Gastroesophageal sphincter (tissue), 4 donors: ENCODE data around the gene PSORS1C2. TPM values are rescaled to one million over a fixed set of nuclear protein-coding genes. Genes with fewer than 3 reads are reported as not detected.

Experiments
- ATAC-seq: fragments of 150-250 bp; one replicate; pipeline ENCODE4 v1.9.1; 2016; ENCODE audit warnings: mild to moderate bottlenecking, moderate library complexity
- H3K27ac ChIP-seq, 4 donors: fragments of 200-600 bp; sonication (generic) in 3 of 4; 1 replicate in 3 of 4; 2 replicates in 1 of 4; pipeline ENCODE4 v1.5.1; 2016 to 2019
- H3K27me3 ChIP-seq: fragments of 200-600 bp; sonication (generic); one replicate; pipeline ENCODE4 v1.5.1; 2019
- H3K36me3 ChIP-seq, 2 donors: fragments of 200-600 bp; sonication (generic); one replicate each; pipeline ENCODE4 v1.5.1; 2019; ENCODE audit warnings: control low read depth in 1 of 2
- H3K4me1 ChIP-seq, 3 donors: fragments of 200-600 bp; sonication (generic); 1 replicate in 2 of 3; 2 replicates in 1 of 3; pipeline ENCODE4 v1.5.1; 2016 to 2019; ENCODE audit warnings: control low read depth in 2 of 3
- H3K4me3 ChIP-seq, 2 donors: fragments of 200-600 bp; sonication (generic); one replicate each; pipeline ENCODE4 v1.5.1; 2019; ENCODE audit warnings: mild to moderate bottlenecking in 1 of 2, moderate library complexity in 1 of 2
- H3K9me3 ChIP-seq, 3 donors: fragments of 200-600 bp; sonication (generic); one replicate each; pipeline ENCODE4 v1.5.1; 2017 to 2019; ENCODE audit warnings: control low read depth in 2 of 3
- EP300 ChIP-seq: sonication (generic); formaldehyde crosslinking; IDR thresholded peaks from one replicate; pipeline ENCODE4 v1.6.1; 2017; ENCODE audit warnings: antibody characterized with exemption, mild to moderate bottlenecking
- POLR2A ChIP-seq, 2 donors: fragments of 450-650 bp; IDR thresholded peaks; one replicate each; pipeline ENCODE4 v1.6.1; 2017; ENCODE audit warnings: antibody characterized with exemption in 2 of 2, mild to moderate bottlenecking in 2 of 2, moderate library complexity in 1 of 2
- POLR2AphosphoS5 ChIP-seq: sonication (generic); formaldehyde crosslinking; IDR thresholded peaks from one replicate; pipeline ENCODE4 v1.6.1; 2017; ENCODE audit warnings: antibody characterized with exemption
- WGBS, 2 donors: methylation state at CpG; one replicate each; pipeline ENCODE4 v1.1.5; 2018; ENCODE audit warnings: low coverage in 1 of 2; 5-methylcytosine and 5-hydroxymethylcytosine counted together
- total RNA-seq, 4 donors: library from RNA; depleted of rRNA; stranded (reverse); fragments of >200 nt; gene quantifications; one replicate each; pipeline ENCODE4 v1.1.0, GENCODE V29; 2016
- TF ChIP-seq, protein P1 (sequence below), 4 experiments: fragments of 200-600 bp in 2 of 4; fragments of 450-650 bp in 2 of 4; sonication (generic) in 1 of 4; IDR thresholded peaks; one replicate each; pipeline ENCODE4 v1.5.1; 2017 to 2019; ENCODE audit warnings: antibody characterized with exemption in 4 of 4, mild to moderate bottlenecking in 2 of 4, moderate library complexity in 2 of 4

The PSORS1C2 gene
- total RNA-seq, 4 donors from 2014 or later = not detected

DNA sequence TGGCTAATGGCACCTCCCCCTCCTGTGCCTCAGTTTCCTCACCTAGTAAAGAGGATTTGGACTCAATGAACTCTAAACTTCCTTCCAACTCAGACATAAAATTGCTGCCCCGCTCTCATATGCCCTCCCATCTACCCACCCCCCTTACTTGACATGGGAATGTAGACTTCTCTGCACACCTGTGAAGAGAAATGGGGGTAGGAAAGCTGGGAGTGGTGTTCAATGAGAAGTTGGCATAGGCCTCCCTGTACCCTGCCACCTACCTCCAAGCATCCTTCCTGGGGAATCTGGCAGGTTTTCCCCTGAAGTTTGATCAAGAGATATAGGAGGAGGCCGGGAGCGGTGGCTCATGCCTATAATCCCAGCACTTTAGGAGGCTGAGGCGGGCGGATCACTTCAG, 35.5 kb upstream of the PSORS1C2 start:
- 90% methylated on average over 2 of the region's 5 CpGs; no CpG with 5 or more reads in 1 of the 2 donors for WGBS, 2 donors
- H3K4me1 ChIP-seq = no peaks in the 10 kb centered on the region

DNA sequence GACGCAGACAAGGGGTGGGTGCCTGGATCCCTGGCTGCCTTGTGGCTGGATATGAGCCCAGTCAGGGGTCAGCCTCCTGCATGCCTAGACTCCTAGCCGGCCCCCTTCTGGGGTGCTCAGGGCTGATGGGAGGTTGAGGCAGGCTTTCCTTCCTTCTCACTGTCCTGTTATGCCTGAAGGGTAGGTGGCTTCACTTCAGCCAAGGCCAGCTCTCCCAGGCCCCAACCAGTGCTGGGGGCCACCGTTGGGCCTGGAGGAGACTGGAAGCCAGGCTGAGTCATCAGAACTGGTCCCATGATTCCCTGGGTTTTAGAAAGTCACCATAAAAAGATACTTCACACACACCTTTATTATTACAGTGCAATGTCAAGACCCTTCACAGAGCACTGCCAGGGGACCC, 34.5 kb upstream of the PSORS1C2 start:
- no peaks in the 10 kb centered on the region for H3K36me3 ChIP-seq
- no peak overlapping the region for H3K27ac ChIP-seq
- no peak for TF ChIP-seq POLR2AphosphoS5
- no peak for TF ChIP-seq EP300
- no peak for TF ChIP-seq POLR2A (IDR thresholded peaks at IDR 0.05)
- TF ChIP-seq, protein P1, sequence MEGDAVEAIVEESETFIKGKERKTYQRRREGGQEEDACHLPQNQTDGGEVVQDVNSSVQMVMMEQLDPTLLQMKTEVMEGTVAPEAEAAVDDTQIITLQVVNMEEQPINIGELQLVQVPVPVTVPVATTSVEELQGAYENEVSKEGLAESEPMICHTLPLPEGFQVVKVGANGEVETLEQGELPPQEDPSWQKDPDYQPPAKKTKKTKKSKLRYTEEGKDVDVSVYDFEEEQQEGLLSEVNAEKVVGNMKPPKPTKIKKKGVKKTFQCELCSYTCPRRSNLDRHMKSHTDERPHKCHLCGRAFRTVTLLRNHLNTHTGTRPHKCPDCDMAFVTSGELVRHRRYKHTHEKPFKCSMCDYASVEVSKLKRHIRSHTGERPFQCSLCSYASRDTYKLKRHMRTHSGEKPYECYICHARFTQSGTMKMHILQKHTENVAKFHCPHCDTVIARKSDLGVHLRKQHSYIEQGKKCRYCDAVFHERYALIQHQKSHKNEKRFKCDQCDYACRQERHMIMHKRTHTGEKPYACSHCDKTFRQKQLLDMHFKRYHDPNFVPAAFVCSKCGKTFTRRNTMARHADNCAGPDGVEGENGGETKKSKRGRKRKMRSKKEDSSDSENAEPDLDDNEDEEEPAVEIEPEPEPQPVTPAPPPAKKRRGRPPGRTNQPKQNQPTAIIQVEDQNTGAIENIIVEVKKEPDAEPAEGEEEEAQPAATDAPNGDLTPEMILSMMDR (IDR thresholded peaks at IDR 0.05) = no peak
- no peaks in the 10 kb centered on the region for H3K4me1 ChIP-seq
- H3K4me3 ChIP-seq = no peak overlapping the region
- no CpG with 5 or more reads among the region's 3 CpGs for WGBS, 2 donors
- ATAC-seq = no peak
- peaks cover 12% of the 10 kb centered on the region for H3K27me3 ChIP-seq
- no peaks in the 10 kb centered on the region for H3K9me3 ChIP-seq

More for the DNA sequence above, 35.5 kb upstream of the PSORS1C2 start:
- H3K9me3 ChIP-seq = no peaks in the 10 kb centered on the region
- H3K27ac ChIP-seq = no peak overlapping the region
- H3K4me3 ChIP-seq = no peak overlapping the region
- no peak for TF ChIP-seq POLR2AphosphoS5
- TF ChIP-seq POLR2A (IDR thresholded peaks at IDR 0.05) = no peak
- no peak for TF ChIP-seq EP300
- TF ChIP-seq, protein P1 (IDR thresholded peaks at IDR 0.05) = no peak
- ATAC-seq = no peak
- peaks cover 12% of the 10 kb centered on the region for H3K27me3 ChIP-seq
- H3K36me3 ChIP-seq = no peaks in the 10 kb centered on the region

DNA sequence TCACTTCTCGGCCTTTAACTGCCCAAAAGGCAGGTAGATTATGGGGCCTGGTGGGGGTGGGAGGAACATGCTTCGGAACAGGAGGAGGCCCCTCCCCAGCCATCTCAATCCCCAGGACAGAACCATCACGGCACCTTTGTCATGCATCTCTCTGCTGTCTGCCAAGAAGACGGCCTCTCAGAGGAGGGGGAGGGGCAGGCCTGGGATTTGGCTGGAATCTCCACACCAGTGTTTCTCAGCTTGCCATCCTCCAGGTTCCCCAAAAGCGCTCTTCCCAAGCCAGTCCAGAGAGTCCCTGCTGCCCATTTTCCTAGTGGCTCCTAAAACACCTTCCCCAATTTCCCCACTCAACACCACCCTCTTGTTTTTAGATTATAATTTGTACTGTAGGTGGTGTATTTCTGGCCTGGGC, 34.1 kb upstream of the PSORS1C2 start:
- no peak for ATAC-seq
- no peak for TF ChIP-seq POLR2AphosphoS5
- TF ChIP-seq POLR2A (IDR thresholded peaks at IDR 0.05) = no peak
- TF ChIP-seq, protein P1 (IDR thresholded peaks at IDR 0.05) = no peak
- TF ChIP-seq EP300 = no peak

DNA sequence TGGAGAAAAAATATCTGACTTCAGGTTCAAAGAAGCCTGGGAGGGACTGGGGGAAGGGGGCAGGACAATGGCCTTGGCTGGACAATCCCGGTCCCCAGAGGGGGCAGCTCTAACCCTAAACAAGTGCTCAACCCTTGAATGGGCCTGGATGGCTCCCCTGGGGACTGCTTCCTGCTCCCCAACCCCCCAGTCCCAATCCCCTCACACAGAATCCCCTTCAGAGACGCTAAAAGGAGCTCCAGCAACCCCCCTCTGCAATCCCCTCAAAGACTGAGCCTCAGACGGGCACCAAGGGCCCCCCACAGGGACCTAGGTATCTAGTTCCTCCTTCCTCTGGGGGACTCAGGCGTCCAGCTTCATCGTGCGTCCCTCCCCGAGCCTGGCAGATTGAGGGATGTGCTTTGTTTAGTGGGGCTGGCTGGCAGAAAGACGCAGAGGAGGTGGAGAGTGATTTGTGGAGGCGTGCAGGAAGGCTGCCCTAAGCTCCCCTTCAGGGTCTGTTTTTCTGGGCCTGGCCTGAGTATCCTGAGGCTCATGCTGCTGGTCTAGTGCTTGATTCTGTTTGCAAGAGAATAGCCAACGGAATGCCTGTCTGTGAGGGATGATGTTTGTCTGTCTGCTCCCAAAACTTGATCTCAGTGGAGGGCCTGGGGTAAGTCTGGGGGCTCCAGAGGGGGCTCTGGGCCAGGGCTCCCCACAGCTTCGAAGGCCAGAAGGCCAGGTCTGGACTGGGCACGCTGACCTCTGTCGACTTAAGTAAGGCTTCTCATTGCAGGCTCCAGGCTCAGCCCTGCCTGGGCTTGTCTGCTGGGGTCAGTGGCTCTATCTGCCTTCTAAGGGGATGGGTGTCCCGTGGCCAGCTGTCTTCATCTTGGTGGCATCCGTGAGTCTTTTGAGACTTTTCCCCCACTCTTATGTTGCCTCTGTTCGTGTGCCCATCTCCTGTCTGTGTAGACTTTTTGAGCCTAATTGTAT, 33.4 kb upstream of the PSORS1C2 start:
- H3K4me3 ChIP-seq = no peak overlapping the region
- H3K4me1 ChIP-seq = no peaks in the 10 kb centered on the region
- no peak for ATAC-seq
- H3K27ac ChIP-seq = no peak overlapping the region
- no peaks in the 10 kb centered on the region for H3K9me3 ChIP-seq
- WGBS, 2 donors = 83% methylated on average over 1 of the region's 16 CpGs; no CpG with 5 or more reads in 1 of the 2 donors
- TF ChIP-seq, protein P1 (IDR thresholded peaks at IDR 0.05) = no peak
- TF ChIP-seq EP300 (no peak), POLR2AphosphoS5 (no peak), POLR2A (IDR thresholded peaks at IDR 0.05) (no peak)
- H3K36me3 ChIP-seq = no peaks in the 10 kb centered on the region
- H3K27me3 ChIP-seq = peaks cover 12% of the 10 kb centered on the region

More for the DNA sequence above, 34.1 kb upstream of the PSORS1C2 start:
- H3K27me3 ChIP-seq = peaks cover 12% of the 10 kb centered on the region
- no peak overlapping the region for H3K4me3 ChIP-seq
- H3K27ac ChIP-seq = no peak overlapping the region
- H3K9me3 ChIP-seq = no peaks in the 10 kb centered on the region
- H3K36me3 ChIP-seq = no peaks in the 10 kb centered on the region
- 69 to 100% methylated on average over 2 of the region's 5 CpGs for WGBS, 2 donors
- no peaks in the 10 kb centered on the region for H3K4me1 ChIP-seq
